NCI-H774 (cell line): ENCODE data around the gene AGXT.

Source experiments
- DNase-seq: peaks from one replicate; lab custom pipeline; 2025; lab: John Stamatoyannopoulos, UW

AGXT gene

GRCh38 chr2:240914645-240915525 is 46.3 kb downstream of the AGXT start:
- no peak for DNase-seq

- DNase-seq, result no peak
These were observed 47.1 kb downstream of the AGXT start for GRCh38 chr2:240915526-240916341.

GRCh38 chr2:240916571-240917008 is 48.0 kb downstream of the AGXT start:
- no peak for DNase-seq

DNA sequence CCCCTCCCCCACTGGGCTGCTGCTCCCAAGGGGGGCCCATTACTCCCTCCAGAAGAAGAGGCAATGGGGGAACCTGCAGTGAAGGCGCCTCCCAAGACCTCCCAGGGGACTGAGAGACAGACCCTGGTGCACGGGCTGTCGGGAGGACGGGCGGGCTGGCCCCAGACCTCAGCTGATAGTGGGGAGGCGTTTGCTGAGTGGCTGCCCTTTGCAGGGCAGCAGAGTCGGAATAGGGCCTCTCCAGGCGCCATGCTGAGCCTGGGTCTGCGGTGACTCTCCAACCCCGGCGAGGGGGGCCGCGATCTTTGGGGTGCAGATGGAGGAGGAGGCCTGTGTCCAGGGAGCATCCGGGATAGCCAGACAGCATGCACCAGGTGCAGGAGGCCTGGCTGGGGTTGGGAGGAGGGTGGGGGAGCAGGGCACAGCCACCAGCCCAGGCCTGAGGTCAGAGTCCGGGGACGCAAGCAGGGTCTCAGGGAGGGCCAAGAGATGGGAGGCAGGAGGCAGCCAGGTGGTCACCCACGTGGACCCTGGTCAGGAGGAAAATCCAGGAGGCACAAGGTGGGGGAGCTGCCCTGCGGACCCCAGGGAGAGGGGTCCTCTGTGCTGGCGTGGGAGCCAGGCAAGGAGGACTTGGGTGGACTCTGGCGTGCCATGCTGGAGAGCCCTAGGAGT is 48.5 kb downstream of the AGXT start:
- DNase-seq, result no peak

DNA sequence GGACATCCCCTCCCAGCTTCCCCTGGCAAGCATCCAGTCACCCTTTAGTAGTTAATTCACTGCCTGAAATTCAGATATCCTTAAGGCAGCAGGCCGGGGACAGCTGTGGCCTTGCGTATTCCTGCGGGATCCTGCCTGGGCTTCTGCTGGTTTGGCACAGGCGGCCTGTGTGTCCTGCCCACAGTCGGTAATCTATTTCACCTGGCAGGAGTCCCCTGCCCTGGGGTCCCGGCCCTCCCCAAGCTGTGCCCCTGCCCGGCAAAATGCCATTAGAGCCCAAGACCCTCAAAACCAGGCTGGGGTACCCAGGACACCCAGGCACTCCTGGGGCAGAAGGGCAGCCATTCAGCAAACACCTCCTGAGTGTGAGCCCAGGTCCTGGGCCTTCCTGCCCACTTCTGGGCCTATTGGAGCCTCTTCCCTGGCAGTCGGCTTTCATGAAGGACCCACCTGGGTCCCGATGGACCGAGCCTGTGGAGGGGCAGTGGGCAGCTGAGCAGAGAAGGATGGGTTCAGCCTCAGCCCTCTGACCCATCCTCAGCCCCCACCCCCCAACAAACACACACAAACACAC is 49.1 kb downstream of the AGXT start:
- DNase-seq, result no peak

DNA sequence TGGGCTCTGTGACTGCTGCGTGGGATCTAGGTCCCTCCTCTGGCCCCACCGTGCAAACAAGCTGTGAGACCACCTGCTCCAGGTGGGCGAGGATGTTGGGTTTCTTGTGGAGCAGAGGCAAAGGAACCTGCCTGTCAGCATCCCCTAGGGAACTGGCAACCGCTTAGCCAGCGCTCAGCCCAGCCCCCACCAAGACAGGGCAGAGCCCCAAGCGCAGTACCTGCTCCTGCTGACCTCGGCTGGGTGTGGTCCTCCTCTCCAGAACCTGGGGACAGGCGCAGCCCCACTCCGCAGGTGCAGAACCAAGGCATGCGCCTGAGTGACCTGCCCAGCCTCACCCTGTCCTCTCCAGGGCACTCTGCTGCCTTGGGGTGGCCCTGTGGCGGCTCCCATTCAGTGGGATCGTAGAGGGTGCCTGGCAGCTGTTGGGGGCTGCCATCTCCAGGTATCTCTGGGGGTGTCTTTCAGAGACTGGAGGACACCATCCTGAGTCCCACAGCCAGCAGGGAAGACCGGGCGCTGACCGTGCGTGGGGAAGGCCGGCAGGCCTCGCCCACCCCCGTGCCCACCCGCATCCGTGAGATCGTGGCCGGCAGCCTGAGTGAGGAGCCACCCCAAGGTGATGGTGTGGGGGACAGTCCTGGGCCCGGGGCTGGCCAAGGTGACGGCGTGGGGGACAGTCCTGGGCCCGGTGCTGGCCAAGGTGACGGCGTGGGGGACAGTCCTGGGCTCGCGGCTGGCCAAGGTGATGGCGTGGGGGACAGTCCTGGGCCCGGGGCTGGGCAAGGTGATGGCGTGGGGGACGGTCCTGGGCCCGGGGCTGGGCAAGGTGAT is 49.9 kb downstream of the AGXT start:
- DNase-seq, result no peak

DNA sequence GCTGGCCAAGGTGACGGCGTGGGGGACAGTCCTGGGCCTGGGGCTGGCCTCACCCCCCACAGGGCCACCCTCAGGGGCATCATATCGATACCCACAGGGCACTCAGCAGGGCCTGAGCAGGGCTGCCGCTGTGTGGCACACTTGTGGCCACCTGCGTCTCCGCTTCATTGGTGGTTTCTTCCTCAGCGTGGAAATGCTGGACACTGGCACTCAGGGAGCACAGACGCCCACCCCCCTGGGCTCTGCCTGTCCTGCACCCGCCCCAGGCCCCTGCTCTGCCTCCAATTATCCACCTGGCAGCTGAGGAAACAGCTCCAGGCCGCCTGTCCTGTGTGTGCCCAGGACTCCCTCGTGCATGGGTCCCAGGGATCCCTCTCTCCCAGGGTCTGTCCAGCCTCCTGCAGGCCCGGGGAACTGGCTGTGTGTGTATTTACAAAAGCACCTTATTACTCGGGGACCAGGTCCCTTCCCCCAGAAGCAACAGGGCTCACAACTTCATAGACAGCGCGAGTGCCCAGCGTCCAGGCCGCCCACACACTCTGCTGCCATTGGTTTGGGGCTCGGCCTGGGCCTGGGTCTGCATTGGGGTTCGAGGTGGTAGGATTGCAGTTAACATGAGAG is 50.6 kb downstream of the AGXT start:
- DNase-seq, result no peak

DNA sequence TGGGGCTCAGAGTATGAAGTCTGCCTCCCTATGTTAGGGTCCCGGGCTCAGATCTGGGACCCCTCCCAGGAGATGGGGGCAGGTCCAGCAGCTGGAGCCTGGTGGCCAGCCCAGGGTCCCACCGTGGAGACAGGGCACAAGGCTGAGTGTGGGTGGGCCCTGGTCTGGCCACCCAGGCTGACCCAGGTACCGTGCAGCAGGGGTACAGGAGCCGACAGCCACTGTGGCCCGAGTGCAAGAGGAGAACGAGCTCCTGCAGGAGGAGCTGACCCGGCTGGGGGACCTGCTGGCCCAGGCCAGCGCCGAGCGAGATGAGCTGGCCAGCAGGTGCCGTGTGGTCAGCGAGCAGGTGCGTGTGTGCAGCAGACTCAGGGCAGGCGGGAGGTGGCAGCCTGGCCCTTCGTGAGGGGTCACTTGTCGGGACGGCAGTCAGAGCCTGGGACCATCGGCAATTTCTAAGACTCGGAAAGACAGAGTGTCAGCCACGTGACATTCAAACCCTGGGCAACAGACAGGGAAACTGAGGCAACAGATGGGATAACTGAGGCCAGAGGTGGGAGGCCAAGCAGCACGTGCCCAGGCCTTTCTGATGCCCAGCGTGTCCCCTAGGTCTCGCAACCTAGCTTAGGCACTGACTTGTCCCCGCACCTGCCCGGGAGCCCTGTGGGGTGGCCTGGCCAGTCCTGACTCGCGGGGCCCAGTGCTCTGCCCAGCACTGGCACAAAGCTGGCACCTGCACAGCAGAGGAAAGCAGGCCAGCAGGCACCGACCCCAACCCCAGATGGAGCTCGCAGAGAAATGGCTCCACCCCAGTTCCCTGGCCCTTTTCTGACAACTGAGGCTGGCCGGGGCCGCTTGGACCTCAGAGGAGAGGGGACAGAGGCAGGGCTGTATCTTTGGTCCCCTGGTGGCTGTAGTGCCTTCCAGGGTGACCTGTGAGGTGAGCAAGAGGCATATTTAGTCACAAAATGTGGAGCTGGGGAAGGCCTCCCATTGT is 51.5 kb downstream of the AGXT start:
- DNase-seq, result no peak

DNA sequence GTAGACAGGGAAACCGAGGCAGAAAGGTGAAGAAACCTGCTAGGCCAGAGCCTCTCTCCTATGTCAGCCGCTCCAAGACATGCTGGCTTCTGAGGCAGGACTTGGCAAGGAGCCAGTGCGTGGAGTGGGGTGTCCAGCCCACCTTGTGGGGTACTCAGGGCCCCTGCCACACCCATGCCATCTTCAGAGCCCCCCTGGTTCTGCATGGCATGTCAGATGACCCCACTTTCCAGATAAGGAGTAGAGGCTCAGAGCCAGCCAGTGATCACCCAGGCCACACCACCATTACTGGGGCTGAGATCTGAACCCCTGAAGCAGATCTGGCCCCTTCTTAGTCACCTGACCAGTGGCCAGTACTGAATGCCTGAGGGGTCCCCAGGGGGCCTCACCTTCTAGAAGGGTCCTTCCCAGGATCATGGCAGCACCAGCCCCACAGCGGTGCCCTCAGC is 52.2 kb downstream of the AGXT start:
- no peak for DNase-seq

DNA sequence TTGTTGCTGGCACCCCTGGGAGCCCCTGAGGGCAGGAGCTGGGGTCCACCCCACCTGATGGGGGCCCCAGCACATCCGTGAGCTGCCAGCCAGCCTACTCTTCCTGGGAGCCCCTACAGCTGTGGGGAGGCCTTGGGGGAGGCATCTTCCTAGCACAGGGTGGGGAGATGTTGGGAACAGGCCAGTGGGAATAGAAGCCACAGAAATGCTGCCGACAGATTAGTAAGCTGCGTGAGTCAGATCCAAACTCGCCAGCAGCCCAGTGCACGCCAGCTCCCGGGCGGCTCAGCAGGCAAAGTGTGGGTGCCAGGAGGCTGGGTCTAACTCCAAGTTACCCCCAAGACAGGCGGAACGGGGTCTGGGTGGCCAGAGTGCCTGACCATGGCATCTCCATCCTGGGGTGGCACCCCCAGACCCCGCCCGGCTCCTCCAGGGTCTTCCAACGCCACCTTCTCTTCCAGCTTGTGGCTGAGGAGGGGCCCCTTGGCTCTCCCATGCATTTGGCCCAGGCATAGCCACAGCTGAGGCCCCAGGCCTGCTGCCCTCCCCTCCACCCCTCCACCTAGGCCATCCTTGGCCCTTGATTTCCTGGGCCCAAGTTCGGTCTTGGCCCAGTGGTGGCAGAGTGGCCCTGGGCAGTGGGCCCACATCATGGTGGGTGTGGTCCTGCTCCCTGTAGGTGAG is 52.8 kb downstream of the AGXT start:
- no peak for DNase-seq

DNA sequence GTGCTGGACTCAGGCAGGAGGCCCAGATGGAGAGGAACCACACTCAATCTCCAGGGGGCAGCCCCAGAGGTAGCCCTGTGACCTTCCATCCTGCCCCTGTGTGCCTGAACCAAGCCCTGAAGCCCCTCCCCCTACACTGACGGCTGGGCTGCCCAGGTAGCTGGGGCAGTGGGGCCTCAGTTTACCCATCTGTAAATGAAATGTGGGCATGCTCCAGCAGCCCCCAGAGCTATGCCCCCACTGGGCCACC is 53.3 kb downstream of the AGXT start:
- no peak for DNase-seq

DNA sequence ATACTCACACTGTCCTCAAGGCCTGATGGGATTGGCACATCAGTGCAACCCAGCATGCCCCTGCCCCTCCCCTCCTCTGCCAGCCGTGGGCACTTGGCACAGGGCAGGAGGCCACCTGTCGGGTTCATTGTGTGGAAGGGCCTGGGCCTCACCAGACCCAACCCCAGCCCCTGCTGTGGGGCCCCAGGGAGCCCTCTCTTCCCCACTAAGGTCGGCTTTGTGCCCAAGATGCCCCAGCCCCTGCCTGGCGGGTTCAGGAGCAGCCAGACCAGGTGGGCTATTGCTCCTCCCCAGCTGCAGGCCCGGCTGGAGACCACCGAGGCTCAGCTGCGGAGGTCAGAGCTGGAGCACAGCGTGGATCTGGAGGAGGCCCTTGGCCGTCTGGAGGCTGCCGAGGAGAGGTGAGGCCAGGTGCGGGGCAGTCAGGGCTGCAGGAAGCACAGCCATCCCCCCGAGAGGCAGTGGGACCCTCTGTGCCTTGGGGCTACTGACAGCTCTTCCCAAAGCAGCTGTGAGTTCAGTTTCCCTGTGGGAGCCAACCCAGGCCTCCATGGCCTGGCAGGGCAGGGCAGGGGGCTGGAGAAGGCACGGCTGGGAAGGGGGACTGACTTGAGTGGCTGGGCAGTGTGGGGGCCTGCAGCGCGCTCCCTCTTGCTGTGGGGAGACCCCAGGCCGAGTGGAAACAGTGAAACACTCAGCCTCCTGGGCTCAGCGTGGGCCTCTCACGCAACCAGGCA is 53.8 kb downstream of the AGXT start:
- DNase-seq, result no peak

GRCh38 chr2:240922982-240923537 is 54.4 kb downstream of the AGXT start:
- DNase-seq, result no peak

GRCh38 chr2:240925191-240925567 is 56.6 kb downstream of the AGXT start:
- no peak for DNase-seq

DNA sequence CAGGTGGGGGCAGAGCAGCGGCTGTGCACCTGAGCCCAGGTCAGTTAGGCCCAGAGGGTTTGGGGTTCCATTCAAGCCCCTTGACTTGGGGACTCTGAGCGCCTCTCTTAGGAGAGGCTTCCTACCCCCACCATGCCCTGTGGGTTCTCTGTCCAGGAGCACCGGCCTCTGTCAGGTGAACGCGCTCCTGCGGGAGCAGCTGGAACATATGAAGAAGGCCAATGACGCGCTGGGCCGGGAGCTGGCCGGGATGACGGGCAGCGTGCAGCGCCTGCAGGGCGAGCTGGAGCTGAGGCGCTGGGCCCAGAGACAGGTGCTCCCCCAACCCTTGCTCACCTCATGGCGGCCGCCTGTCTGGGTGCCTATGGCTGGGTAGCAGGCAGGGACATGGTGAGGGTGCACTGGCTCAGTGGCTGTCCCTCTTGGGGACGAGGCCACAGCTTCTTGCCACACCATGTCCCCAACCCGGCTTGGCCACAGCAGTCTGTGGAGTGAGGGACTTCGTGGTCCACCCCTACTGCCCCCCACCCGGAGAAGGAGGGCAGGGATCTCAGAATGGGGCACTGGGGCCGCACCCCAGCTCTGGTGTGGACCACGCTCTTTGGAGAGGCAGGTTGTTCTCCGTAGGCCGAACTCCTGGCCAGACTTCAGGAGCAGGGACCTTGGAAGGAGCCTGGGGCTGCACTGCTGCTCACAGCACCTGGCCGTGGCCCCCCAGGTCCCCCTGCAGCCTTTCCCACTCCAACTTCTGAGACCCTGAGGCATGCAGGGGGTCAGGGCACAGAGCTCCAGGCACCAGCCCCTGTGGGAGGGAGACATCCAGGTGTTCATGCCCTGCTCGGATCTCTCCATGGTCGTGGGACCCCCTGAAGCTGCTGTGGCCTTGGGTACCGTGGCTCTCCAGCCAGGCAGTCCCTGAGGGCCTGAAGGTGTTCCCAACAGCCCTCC is 57.2 kb downstream of the AGXT start:
- DNase-seq, result no peak

DNA sequence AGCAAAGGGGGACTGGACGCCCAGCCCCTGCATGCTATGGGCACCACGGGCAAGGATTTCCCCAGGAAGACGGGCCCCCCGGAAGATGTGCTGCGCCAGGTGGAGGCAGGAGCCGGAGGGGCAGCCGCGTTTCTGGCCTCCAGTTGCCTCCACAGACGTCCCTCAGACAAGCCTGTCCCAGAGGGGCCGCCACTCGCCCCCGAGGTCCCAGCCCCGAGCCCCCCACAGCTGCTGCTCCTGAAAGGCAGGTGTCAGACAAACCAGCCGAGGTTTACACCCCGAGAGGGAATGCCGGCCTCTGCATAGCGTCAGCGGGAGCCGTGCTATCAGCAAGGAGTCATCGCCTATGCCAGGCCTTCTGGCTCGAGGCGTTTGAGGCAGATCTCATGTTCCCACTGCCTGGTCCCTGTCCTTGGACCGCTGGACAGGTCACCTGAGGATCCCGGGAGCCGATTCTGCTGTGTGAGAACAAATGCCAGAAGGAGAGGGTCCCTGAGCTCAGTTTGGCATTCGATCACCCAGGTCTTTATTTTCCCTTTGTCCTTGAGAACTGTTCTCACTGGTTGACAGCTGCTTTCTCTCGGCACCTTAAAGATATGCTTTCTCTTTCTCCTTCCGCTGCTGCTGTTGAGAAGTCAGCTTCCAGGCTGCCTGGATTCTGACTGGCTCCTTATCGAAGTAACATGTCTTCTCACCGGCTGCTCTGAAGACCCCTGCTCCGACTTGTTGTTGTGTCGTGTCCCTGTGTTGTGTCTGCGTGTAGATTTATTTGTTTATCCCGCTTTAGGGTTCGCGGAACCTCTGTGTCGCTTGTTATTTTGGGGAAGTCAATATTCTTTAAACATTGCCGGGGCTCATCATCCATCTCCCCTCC is 58.1 kb downstream of the AGXT start:
- DNase-seq, result no peak
